Stimulated activated CD4-positive, alpha-beta T cell treated with anti-CD3 and anti-CD28 coated beads, Interleukin-12 subunit alpha, Interleukin-12 subunit beta, amount 100 ng/mL, for 48 hours (primary cell): ENCODE data around the gene ANKRD39.
A peak's percentile ranks its signal among the peaks of the same experiment; 100 is the strongest.

ENCODE experiments used
- DNase-seq, 3 donors: peaks; one replicate each; pipeline ENCODE4 v3.0.0-alpha.2; 2020; ENCODE audit warnings: low read depth in 2 of 3, low spot score in 1 of 3

The ANKRD39 gene

GRCh38 chr2:96831679-96832078 lies 26.1 kb downstream of the ANKRD39 start:
- DNase-seq: no peak

GRCh38 chr2:96830044-96830562 lies 27.7 kb downstream of the ANKRD39 start:
- no peak for DNase-seq

DNA sequence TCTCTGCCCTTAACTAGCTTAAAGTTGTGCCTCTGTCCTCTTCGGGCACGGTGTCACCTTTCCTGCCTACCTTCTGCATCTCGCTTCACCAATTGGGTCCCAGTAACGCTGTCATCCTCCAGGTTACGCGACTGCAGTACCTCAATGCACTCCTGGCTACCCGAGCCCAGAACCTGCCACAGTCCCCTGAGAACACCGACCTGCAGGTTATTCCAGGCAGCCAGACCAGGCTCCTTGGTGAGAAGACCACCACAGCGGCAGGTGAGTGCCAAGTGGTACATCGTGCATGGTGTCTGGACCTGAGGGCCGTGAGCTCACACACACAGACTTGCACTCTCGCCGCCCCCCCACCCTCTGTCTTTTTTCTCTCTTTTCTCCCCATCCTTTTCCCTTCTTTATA lies 28.9 kb downstream of the ANKRD39 start:
- DNase-seq: no peak

DNA sequence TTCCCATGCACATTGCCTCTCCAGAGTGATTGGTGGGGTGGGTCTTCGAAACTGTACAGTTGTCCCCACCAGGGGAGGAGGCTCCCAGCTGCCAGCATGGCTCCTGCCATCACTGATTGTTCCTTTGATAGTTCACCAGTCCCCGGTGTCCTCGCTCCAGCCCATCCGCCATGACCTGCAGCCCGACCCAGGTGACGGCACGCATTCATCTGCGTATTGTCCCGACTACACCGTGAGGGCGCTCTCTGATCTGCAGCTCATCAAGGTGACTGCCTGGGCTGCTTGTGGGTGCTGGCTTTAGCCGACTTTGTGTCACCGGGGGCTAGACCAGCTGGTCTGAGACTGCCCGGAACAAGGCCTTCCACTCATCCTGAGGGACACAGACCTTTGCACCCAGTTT lies 29.4 kb downstream of the ANKRD39 start:
- DNase-seq: no peak

- no peak for DNase-seq
Observed at GRCh38 chr2:96826546-96827278, 31.1 kb downstream of the ANKRD39 start.

GRCh38 chr2:96825057-96825456 lies 32.8 kb downstream of the ANKRD39 start:
- no peak for DNase-seq

DNA sequence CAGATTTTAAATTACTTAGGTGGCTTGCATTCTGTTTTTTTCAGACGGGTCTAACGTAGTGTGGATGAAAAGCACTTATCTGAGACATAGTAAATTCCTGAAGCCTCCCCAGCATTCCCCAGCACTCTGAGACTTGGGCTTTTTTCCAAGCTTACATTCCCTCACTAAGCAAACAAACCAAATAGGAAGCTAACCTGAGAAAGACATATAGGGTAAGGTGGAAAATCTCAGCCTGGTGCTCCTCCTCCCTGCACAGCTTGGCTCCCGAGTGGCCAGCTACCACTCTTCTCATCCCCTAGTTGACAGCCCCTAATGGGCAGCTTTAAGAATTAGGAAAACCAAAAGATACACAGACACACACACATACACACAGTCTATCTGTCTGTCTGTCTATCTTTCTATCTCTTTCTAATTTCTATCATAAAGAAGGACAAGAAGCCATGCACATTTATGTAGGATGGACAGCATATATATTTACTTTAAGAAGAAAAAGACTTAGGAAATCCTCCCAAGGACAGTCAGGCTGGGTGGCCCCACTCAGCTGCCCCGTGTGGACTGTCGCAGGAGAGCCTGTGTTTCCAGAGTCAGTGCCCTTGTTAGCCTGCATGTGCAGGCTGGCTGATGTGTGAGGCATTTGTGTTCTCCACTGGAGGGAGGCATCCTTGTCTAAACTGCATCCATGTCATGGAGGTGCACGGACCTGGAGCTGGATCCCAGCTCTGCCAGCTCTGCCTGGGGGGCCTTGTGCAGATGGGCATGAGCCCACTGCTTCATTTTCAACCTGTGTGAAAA lies 33.5 kb downstream of the ANKRD39 start:
- no peak for DNase-seq

DNA sequence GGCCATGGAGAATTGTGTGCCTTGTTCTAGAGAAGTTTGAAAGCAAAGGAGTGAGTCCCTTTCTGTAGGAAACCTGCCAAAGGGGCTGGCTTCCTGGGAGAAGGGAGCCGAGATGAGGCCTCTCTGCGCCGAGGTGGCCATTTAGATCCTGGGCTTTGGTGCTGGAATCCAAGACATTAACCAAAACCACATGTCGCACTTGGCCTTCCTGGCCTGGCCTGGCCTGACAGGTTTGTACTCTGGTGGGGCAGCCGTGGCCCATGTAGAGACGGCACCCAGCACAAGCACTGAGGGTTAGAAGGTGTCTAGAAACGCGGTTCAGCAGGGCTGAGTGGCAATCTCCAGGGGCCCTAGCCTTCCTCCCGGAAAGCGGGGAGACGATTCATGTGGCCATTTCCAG lies 34.6 kb downstream of the ANKRD39 start:
- no peak for DNase-seq

DNA sequence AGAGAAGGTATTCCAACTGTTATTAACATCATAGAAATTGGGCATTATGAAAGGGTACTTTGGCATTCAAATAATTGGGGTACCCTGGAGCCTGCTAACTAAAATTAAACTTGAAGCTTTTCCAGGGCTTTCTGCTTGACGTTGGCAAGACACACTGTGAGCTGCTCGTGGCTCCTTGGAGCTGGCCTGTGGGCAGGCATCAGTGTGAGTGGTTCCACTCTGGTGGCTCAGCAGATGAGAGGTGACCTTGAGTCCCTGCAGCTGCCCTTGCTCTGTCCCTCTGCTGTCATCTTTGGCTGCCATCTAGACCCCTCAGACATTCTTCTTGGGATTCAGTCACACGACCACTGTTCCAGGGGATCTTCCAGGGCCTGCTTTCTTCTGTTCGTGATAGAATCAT lies 35.0 kb downstream of the ANKRD39 start:
- DNase-seq: no peak

GRCh38 chr2:96821113-96821675 lies 36.6 kb downstream of the ANKRD39 start:
- DNase-seq: no peak

DNA sequence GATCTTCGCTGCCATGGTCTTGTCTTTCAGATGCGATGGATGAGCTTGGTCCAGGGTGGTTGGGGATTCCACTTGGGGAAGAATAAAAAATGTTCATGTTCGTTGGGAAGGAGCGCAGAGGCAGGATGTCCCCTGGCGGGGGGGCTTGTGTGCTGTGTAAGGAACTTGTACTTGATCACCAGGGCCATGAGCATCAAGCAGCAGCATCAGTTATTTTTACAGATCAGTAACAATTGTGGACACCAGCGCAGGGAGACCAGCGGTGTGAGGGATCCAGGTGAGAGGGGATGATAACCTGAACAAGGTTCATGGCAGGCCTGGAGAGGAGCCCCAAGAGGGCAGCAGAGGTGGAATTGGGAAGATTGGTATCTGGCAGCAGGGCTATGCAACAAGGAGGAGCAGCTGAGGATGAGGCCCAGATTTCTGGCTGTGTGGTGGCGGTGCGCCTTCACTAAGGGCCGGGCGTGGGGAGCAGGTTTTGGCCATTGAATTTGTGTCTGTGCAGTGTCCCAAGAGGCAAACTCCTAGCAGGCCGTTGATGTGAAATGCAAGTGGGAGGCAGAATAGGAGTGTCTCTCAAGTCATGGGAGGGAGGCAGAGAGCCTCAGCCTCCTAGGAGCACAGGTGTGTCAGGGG lies 37.8 kb downstream of the ANKRD39 start:
- no peak for DNase-seq

GRCh38 chr2:96819128-96819875 lies 38.5 kb downstream of the ANKRD39 start:
- no peak for DNase-seq

GRCh38 chr2:96817882-96818281 lies 39.9 kb downstream of the ANKRD39 start:
- no peak for DNase-seq

DNA sequence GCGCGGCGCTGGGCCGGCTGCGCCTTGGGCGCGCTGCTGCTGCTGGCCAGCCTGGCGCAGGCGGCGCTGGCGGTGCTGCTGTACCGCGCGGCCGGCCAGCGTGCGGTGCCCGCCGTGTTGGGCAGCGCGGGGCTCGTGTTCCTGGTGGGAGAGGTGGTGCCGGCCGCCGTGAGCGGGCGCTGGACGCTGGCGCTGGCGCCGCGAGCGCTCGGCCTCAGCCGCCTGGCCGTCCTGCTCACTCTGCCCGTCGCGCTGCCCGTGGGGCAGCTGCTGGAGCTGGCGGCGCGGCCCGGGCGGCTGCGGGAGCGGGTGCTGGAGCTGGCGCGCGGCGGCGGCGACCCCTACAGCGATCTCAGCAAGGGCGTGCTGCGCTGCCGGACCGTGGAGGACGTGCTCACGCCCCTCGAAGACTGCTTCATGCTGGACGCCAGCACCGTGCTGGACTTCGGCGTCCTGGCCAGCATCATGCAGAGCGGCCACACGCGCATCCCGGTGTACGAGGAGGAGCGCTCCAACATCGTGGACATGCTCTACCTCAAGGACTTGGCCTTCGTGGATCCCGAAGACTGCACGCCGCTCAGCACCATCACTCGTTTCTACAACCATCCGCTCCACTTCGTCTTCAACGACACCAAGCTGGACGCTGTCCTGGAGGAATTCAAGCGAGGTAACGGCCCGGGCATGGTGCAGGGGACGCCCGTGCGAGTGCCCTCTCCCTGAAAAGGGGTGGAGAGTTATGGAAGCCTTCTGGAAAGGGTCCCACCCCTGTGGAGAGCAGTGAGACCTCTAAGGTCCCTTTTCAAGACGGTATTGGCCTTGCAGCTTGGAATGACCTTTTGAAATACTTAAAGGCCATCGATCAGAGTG lies 40.7 kb downstream of the ANKRD39 start:
- DNase-seq: no peak

DNA sequence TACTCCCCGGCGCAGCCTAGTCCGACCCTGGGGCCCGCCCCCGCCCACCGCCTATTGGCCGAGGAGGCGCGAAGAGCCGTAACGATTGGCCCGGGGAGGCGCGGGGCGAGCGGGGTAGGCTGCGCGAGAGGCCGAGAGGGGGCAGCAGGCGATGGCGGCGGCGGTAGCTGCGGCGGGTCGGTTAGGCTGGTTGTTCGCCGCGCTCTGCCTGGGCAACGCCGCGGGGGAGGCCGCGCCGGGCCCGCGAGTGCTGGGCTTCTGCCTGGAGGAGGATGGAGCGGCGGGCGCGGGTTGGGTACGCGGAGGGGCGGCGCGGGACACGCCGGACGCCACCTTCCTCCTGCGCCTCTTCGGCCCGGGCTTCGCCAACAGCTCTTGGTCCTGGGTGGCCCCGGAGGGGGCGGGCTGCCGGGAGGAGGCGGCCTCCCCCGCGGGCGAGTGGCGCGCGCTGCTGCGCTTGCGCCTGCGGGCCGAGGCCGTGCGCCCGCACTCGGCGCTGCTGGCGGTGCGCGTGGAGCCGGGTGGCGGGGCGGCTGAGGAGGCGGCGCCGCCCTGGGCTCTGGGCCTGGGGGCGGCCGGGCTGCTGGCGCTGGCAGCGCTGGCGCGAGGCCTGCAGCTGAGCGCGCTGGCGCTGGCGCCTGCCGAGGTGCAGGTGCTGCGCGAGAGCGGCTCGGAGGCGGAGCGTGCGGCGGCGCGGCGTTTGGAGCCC lies 41.5 kb downstream of the ANKRD39 start, which contains the start of gene CNNM3:
TSS of gene CNNM3 (plus strand) at position 142 of the 709 bp plus-strand sequence. CDS start at position 152, 10 bp downstream.
- DNase-seq: peak; percentile 89 to 96 (median 94)

- DNase-seq: peak in 1 of 3 donors; percentile 16
Observed at GRCh38 chr2:96815326-96816126, 42.3 kb downstream of the ANKRD39 start.

DNA sequence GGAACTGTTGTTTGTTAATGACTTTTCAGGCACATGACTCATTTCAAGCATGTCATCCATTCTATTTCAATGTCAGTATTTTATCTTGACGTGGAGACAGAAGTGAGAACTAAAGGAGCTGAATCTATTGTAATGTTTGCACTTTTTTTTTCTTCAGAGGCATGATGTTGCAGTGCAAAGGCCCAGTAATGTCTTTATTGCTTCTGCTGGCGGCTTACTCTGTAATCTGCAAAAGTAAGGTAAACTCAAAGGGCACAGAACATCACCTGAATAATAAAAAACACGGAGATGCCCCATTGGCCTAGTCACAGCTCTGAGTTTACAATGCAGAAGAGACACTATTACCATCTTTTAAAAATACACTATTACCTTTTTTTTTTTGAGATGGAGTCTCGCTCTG lies 44.2 kb downstream of the ANKRD39 start:
- no peak for DNase-seq

- no peak for DNase-seq
Observed at GRCh38 chr2:96811917-96812316, 45.9 kb downstream of the ANKRD39 start.
